Right ventricle myocardium inferior (tissue), 1 donor: ENCODE data around the gene ECD. TPM values are rescaled to one million over a fixed set of nuclear protein-coding genes. Genes with fewer than 3 reads are reported as not detected.
A peak's percentile ranks its signal among the peaks of the same experiment; 100 is the strongest.
"Not testable (repeated sequence)": the region's sequence is repeated elsewhere in the genome, so short reads cannot be mapped to it uniquely, and the experiment has no call there.

Experiments
- ATAC-seq: fragments of 200-7000 bp; cut with Tn5 transposase; one replicate; pipeline ENCODE4 v1.9.1; 2020; ENCODE audit warnings: mild to moderate bottlenecking, moderate library complexity
- DNase-seq: peaks from one replicate; pipeline ENCODE4 v3.0.0; 2021; ENCODE audit errors: missing footprints
- intact Hi-C: fragments of 100-400 bp; cut with DNase I; formaldehyde crosslinking; loops from one replicate; pipeline ENCODE4 v1.11.0; 2022
- total RNA-seq: library from RNA; stranded (reverse); fragmentation: NEBNext Ultra II Directional; extraction: Animal tissue kit (Norgen Biotek cat#: 25700); gene quantifications from one replicate; pipeline ENCODE4 v1.2.1, GENCODE V29; 2021
- donor health status: DM: no; HTN: yes; CAD: no; lungs with severe emphysema.

Gene ECD
- total RNA-seq, 1 donor from 2014 or later = 15.3 TPM

DNA sequence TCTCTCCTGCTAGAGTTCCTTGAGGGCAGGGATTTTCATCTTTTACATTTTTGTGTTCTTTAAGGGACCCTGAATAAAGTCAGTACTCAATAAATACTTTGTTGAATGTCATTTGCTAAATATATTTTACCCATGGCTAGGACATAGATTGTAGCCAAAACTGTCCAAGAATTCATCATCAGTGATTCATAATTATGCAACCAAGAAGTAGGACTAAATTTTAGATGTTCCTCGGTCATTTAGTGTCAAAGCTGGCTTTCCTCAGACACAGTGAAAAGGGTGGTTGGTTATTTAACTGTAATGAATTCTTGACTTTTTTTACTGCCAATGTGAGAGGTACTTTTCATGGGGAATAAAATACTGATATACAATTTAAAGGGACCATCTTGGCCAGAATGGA is 54.3 kb downstream of the ECD start:
- no peak for ATAC-seq
- DNase-seq = no peak
- intact Hi-C loops = no loop called here

DNA sequence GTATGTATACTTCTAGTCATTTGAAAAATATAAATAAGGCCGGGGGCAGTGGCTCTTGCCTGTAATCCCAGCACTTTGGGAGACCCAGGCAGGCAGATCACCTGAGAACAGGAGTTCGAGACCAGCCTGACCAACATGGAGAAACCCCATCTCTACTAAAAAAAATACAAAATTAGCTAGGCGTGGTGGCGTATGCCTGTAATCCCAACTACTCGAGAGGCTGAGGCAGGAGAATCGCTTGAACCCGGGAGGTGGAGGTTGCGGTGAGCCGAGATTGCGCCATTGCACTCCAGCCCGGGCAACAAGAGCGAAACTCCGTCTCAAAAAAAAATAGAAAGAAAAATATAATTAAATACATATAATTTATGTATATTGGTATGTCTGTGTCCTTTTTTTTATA is 55.8 kb downstream of the ECD start:
- DNase-seq, intact Hi-C loops, ATAC-seq: not testable (repeated sequence)

DNA sequence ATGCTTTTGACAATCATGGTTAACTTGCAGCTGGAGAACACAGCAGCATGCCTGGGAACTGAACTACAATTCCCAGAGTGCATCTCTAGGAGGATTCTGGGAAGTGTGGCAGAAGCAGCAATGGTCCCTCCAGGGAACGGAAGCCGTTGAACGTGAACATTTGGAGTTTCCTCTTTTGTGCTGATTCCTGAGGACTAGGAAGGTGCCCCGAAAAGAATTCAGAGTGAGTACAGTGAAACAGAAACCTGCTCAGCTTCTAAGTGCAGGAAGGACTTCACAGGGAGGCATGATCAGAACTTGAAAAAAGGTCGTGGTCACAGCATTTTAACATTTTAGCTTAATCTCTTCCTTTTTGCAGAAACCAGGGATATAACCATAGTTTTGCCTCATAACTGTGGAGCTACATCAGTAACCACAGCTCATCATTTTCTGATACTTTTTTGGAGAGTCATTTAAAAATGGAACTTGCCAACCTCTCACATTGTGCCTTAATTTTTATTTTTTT is 57.4 kb downstream of the ECD start, which contains the start of gene NUDT13:
TSS of gene NUDT13 (plus strand) at position 111 of the 505 bp plus-strand sequence. CDS start 3,911 bp downstream, outside the sequence.
- intact Hi-C loops = loop anchor here (1.0 kb wide), 1 partner anchor 13 kb away; no protein-coding TSS in a partner anchor
- no peak for DNase-seq
- peak; percentile 97 for ATAC-seq

DNA sequence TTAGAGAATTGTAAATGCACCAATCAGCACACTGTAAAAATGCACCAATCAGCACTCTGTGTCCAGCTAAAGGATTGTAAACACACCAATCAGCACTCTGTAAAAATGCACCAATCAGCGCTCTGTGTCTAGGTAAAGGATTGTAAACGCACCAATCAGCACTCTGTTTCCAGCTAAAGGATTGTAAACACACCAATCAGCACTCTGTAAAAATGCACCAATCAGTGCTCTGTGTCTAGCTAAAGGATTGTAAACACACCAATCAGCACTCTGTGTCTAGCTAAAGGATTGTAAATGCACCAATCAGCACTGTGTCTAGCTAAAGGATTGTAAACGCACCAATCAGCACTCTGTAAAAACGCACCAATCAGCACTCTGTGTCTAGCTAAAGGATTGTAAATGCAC is 58.6 kb downstream of the ECD start:
- intact Hi-C loops, ATAC-seq: not testable (repeated sequence)

GRCh38 chr10:73106301-73106700 is 61.5 kb downstream of the ECD start:
- DNase-seq (no peak), ATAC-seq (no peak)
- intact Hi-C loops = no loop called here

More for the DNA sequence above, 58.6 kb downstream of the ECD start:
- not testable (repeated sequence) for DNase-seq

GRCh38 chr10:73099141-73099540 is 68.7 kb downstream of the ECD start:
- ATAC-seq = no peak
- DNase-seq = no peak
- intact Hi-C loops = loop anchor here (5.0 kb wide), 1 partner anchor 58 kb away; no protein-coding TSS in a partner anchor

DNA sequence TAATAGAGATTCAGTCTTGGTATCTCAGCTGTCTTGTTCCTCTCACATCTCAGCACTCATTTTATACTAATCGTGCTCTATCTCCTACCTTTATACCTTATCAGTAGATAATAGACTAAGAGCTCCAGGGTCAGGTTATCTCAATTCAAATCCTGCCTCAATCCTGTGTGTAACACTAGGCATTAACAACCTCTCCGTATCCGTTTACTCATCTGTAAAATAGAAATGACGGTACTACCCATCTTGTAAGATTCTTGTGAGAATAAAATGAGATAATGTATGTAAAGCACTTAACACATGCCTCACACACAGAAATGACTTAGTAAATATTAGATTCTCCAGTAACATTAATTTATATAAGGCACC is 70.5 kb downstream of the ECD start:
- intact Hi-C loops = loop anchor here (1.0 to 5.0 kb wide), 3 partner anchors 13 to 60 kb away; partner anchors contain the start of gene NUDT13
- DNase-seq (no peak), ATAC-seq (no peak)

GRCh38 chr10:73096449-73097304 is 71.1 kb downstream of the ECD start, which contains the start of gene P4HA1:
TSS of gene P4HA1 (minus strand) at chr10:73096866. CDS start at chr10:73074883, 21,983 bp downstream.
- DNase-seq (peak; percentile 100), ATAC-seq (peak; percentile 98)
- intact Hi-C loops = loop anchor here (1.0 to 5.0 kb wide), 3 partner anchors 14 to 61 kb away; partner anchors contain the start of gene NUDT13

DNA sequence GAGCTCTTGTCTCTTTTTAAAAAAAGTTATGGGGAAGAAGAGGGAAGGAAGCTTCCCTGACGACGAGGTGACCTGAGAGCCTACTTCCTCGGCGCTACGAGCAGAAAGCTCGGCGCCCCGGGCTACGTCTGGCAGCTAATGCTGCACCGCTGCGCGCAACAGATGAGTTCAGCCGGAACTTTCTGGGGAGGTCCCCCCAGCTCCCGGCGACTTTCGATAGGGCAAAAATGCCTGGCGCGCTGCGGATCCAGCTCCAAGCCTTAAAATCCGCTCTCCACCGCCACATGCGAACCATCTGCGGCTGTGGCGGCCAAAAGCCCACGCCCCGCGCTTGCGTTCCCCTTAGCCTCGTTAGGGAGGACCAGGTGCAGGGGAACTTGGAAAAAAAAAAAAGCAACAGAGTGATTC is 71.8 kb downstream of the ECD start:
- peak; percentile 58 for ATAC-seq
- peak; percentile 88 for DNase-seq
- intact Hi-C loops = loop anchor here (2.0 to 5.0 kb wide), 2 partner anchors 23 to 61 kb away; no protein-coding TSS in a partner anchor

DNA sequence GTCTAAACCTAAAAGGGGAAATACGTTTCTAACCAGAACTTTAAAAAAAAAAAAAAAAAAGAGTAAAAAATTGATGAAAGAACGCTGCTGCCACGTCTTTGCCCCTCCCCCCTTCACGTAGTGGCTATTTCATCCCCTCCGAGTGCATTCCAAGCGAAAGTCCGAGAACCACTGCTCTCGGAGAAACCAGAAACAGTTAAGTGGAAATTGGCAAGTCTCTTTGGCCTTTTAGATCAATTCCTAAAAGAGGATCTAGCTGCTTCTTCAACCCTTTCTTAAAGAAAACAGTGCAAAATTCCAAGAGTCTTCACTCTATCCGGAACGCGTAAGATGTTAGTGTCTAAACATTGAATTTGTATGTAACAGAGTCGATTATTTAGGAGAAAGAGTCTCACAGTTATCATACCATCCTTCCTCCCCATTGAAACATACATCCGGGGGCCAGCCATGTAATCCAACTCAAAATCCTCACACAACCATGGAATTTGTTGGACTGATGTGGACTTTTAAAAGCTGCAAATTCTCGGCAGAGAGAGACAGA is 72.3 kb downstream of the ECD start:
- intact Hi-C loops = loop anchor here (2.0 to 5.0 kb wide), 2 partner anchors 23 to 62 kb away; no protein-coding TSS in a partner anchor
- DNase-seq = no peak
- no peak for ATAC-seq

DNA sequence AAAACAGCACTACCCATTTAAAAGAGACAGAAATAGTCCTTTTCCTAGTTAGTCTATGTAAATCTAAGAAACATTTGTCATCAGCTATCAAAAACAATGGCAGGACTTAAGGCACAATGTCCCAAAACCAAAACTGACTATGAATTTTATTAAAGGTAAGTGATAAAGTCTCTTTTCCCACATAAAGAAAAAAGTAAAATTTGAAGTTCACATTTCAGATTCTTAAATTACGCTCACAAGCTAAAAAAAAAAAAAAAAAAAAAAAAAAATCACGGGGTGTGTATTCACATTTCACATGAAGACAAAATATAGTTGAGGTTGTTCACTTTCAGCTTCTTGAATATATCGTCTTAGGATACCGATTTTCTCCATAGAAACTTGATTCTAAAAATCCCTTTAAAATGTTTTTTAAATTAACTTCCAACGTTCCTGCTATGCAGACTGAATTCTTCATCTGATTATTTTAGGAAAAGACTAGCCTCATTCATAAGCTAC is 72.8 kb downstream of the ECD start:
- DNase-seq (no peak), ATAC-seq (no peak)
- intact Hi-C loops = loop anchor here (5.0 kb wide), 1 partner anchor 62 kb away; no protein-coding TSS in a partner anchor

GRCh38 chr10:73093922-73094850 is 73.6 kb downstream of the ECD start:
- no peak for DNase-seq

DNA sequence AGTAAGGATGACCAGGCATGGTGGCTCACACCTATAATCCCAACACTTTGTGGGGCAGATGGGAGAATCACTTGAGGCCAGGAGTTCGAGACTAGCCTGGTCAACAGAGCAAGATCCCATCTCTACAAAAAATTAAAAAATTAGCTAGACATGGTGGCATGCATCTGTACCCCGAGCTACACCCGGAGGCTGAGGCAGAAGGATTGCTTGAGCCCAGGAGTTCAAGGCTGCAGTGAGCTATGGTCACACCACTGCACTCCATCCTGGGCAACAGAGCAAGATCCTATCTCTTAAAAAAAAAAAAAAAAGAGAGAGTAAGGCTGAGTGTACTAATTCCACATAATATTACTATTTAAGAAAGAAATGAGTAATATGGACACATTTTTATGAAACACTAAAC is 75.0 kb downstream of the ECD start:
- DNase-seq (no peak), ATAC-seq (no peak)
- intact Hi-C loops = no loop called here

More at GRCh38 chr10:73093922-73094850, 73.6 kb downstream of the ECD start:
- ATAC-seq = no peak
- intact Hi-C loops = no loop called here

GRCh38 chr10:73088304-73088703 is 79.5 kb downstream of the ECD start:
- intact Hi-C loops = no loop called here
- no peak for DNase-seq
- ATAC-seq = no peak

DNA sequence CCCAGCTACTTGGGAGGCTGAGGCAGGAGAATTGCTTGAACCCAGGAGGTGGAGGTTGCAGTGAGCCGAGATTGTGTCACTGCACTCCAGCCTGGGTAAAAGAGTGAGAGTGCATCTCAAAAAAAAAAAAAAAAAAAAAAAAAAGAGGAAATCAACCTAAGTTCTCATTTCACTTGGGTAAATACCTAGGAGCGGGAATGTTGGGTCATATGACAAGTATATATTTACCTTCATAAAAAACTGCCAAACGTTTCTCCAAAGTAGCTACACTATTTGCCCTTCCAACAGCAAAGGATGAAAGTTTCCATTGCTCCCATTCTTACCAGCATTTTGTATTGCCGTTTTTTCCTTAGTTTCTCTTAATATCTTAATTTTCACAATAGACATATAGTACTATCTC is 81.0 kb downstream of the ECD start:
- no peak for DNase-seq
- ATAC-seq = no peak
- intact Hi-C loops = no loop called here

GRCh38 chr10:73084209-73084608 is 83.6 kb downstream of the ECD start:
- DNase-seq (no peak), ATAC-seq (no peak)
- intact Hi-C loops = no loop called here
